ENCODE data around the gene CCDC43. TPM values are rescaled to one million over a fixed set of nuclear protein-coding genes. Genes with fewer than 3 reads are reported as not detected.
"Not testable (repeated sequence)": the region's sequence is repeated elsewhere in the genome, so short reads cannot be mapped to it uniquely, and the experiment has no call there.

The CCDC43 gene
- total RNA-seq, 1 donor from 2014 or later: 28.8 TPM

DNA sequence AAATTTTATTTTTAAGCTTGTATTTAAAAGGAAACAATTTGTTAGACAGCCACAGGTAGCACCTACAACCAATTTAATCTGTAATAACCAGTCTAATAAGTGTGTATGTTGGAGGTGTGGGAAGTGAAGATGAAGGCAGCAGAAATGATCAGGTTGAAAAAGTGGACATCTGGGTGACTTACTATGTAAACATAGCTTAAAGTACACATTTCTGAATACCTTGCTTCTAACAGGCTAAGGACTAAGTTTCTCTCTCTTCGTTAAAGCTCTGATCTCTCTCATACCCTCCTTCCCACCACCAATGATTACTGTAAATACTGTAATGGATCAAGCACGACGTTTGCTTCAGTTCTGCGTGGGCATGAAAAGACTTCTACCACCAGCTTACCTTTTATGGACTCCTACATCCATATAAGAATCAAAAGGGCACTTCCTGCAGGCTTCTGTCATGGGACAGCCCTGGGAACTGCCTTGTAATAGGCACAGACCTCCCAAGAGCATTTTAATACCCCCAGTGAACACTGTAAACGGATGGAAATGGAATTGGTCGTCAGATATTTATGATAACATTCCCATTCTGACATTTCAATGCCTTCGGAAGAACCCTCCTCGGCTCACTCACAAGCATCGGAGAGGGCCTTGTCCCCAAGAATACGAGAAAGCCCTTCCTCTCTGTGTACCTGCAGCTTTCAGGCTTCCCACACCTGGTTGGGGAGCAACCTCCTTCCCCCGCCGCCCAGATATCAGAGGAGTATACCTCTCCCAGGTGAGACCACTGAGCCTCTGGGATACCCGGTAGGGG is 700 bp downstream of the CCDC43 start:
- TF ChIP-seq CTCF (IDR thresholded peaks at IDR 0.05; ENCODE audit: borderline replicate concordance): no peak
- Histone ChIP-seq H3K27me3 (ENCODE audit: low read depth) (no peaks in the 10 kb centered on the region), H3K4me3 (peak overlapping the region; percentile 87), H3K36me3 (peaks cover 7% of the 10 kb centered on the region), H3K27ac (replicated peaks) (peak overlapping the region; percentile 85), H3K9me3 (replicated peaks) (no peaks in the 10 kb centered on the region), H3K4me1 (peaks cover 37% of the 10 kb centered on the region)
- no peak for DNase-seq
- intact Hi-C loops (cut with micrococcal nuclease): no loop called here

- no peak for DNase-seq
- intact Hi-C loops (cut with micrococcal nuclease): no loop called here
- H3K36me3 ChIP-seq: peaks cover 14% of the 10 kb centered on the region
- peaks cover 37% of the 10 kb centered on the region for H3K4me1 ChIP-seq
- no peak for TF ChIP-seq CTCF (IDR thresholded peaks at IDR 0.05; ENCODE audit: borderline replicate concordance)
- peak overlapping the region; percentile 87 for H3K4me3 ChIP-seq
- no peaks in the 10 kb centered on the region for H3K27me3 ChIP-seq (ENCODE audit: low read depth)
- H3K27ac ChIP-seq (replicated peaks): no peak overlapping the region
- no peaks in the 10 kb centered on the region for H3K9me3 ChIP-seq (replicated peaks)
Measured at GRCh38 chr17:44688200-44688599, 1.4 kb downstream of the CCDC43 start.

- no peak for DNase-seq
- Histone ChIP-seq H3K27ac (replicated peaks) (no peak overlapping the region), H3K9me3 (replicated peaks) (no peaks in the 10 kb centered on the region), H3K4me3 (no peak overlapping the region), H3K36me3 (peaks cover 18% of the 10 kb centered on the region), H3K4me1 (peaks cover 37% of the 10 kb centered on the region), H3K27me3 (ENCODE audit: low read depth) (no peaks in the 10 kb centered on the region)
- no peak for TF ChIP-seq CTCF (IDR thresholded peaks at IDR 0.05; ENCODE audit: borderline replicate concordance)
- intact Hi-C loops (cut with micrococcal nuclease): no loop called here
Measured at GRCh38 chr17:44687756-44688155, 1.8 kb downstream of the CCDC43 start.

GRCh38 chr17:44683303-44683702 is 6.3 kb downstream of the CCDC43 start:
- H3K27ac ChIP-seq (replicated peaks); H3K9me3 ChIP-seq (replicated peaks); H3K4me3 ChIP-seq; DNase-seq; intact Hi-C loops (cut with micrococcal nuclease); H3K27me3 ChIP-seq (ENCODE audit: low read depth): not testable (repeated sequence)
- H3K36me3 ChIP-seq: peaks cover 62% of the 10 kb centered on the region
- H3K4me1 ChIP-seq: peaks cover 13% of the 10 kb centered on the region

- peaks cover 48% of the 10 kb centered on the region for H3K36me3 ChIP-seq
- H3K4me3 ChIP-seq: no peak overlapping the region
- H3K4me1 ChIP-seq: no peaks in the 10 kb centered on the region
- no peak overlapping the region for H3K27ac ChIP-seq (replicated peaks)
- DNase-seq: no peak
- no peak for TF ChIP-seq CTCF (IDR thresholded peaks at IDR 0.05; ENCODE audit: borderline replicate concordance)
- H3K27me3 ChIP-seq (ENCODE audit: low read depth): no peaks in the 10 kb centered on the region
- H3K9me3 ChIP-seq (replicated peaks): no peaks in the 10 kb centered on the region
- intact Hi-C loops (cut with micrococcal nuclease): no loop called here
Measured at GRCh38 chr17:44677136-44677535, 12.4 kb downstream of the CCDC43 start.

- Histone ChIP-seq H3K9me3 (replicated peaks) (no peaks in the 10 kb centered on the region), H3K4me1 (no peaks in the 10 kb centered on the region), H3K36me3 (peaks cover 17% of the 10 kb centered on the region), H3K27ac (replicated peaks) (no peak overlapping the region), H3K4me3 (no peak overlapping the region), H3K27me3 (ENCODE audit: low read depth) (no peaks in the 10 kb centered on the region)
- intact Hi-C loops (cut with micrococcal nuclease): no loop called here
- DNase-seq: no peak
- no peak for TF ChIP-seq CTCF (IDR thresholded peaks at IDR 0.05; ENCODE audit: borderline replicate concordance)
Measured at GRCh38 chr17:44673893-44674292, 15.7 kb downstream of the CCDC43 start.
